ENCODE results near the gene UGDH. TPM values are rescaled to one million over a fixed set of nuclear protein-coding genes. Genes with fewer than 3 reads are reported as not detected.

UGDH gene
- total RNA-seq, 1 experiment from 2014 or later = 93.4 TPM

Other genes starting within 250 kb of the UGDH start
- 48.4 and 54.0 TPM in 2 replicates for gene RFC1, start 161.1 kb downstream of the UGDH start, total RNA-seq (2014; rRNA removed; shearing (Covaris generic))
- gene KLB, start 120.5 kb downstream of the UGDH start, total RNA-seq (2014; rRNA removed; shearing (Covaris generic)) = not detected in 2 replicates
- gene RPL9, start 68.5 kb downstream of the UGDH start, total RNA-seq (2014; rRNA removed; shearing (Covaris generic)) = 3,684 and 3,967 TPM in 2 replicates
- 20.4 and 20.5 TPM in 2 replicates for gene LIAS, start 68.4 kb downstream of the UGDH start, total RNA-seq (2014; rRNA removed; shearing (Covaris generic))
- 13.8 and 22.9 TPM in 2 replicates for gene SMIM14, start 111.4 kb upstream of the UGDH start, total RNA-seq (2014; rRNA removed; shearing (Covaris generic))
- 17.9 and 29.2 TPM in 2 replicates for gene UBE2K, start 170.7 kb upstream of the UGDH start, total RNA-seq (2014; rRNA removed; shearing (Covaris generic))

Data from SK-MEL-5 (cell line).